Activated CD8-positive, alpha-beta memory T cell treated with anti-CD3 and anti-CD28 coated beads for 1 hour (primary cell): ENCODE data around the gene ZNRF1.
"Not testable (repeated sequence)": the region's sequence is repeated elsewhere in the genome, so short reads cannot be mapped to it uniquely, and the experiment has no call there.

Experiments used
- DNase-seq, 2 donors: peaks; one replicate each; pipeline ENCODE4 v3.0.0-alpha.2; 2020; ENCODE audit warnings: low read depth in 1 of 2; ENCODE audit errors: extremely low read depth in 1 of 2

The ZNRF1 gene

DNA sequence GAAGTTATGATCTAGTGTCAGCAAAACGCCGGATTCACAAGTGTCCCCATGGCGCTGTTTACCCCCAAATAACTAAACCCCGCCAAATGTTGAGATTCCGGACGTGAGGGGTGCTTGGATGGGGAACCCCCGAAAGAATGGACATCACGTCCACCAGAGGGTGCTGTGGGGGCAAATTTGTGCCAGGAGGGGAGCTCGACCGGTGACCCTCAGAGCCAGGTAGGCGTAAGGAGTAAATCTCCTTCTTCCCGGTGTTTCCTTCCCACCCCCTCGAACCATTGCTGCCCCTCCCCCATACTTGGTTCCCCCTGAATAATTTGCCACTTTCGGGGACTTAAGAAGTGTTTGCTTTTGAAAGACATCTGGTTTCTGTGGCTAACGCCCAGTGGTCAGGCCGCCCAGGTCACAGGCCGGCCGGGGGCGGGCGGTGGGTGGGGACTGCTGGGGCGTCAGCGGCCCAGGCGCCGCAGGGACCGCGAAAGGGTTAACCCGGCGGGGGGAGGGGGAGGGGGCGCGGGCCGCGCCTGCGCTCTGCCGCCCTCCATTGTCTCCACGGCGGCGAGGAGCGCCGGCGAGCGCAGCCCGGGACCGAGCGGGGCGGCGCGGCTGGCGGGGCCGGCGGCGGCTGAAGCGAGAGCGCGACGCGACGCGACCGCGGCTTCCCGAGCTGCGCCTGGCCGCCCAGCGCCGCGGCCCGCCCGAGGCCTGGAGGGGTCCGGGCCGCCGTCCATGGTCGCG lies at the start of gene ZNRF1:
Gene ZNRF1 (plus strand): TSS at position 544 of the 738 bp plus-strand sequence. CDS start 648 bp downstream, outside the sequence.
- DNase-seq, result peak; percentile 50 to 71

DNA sequence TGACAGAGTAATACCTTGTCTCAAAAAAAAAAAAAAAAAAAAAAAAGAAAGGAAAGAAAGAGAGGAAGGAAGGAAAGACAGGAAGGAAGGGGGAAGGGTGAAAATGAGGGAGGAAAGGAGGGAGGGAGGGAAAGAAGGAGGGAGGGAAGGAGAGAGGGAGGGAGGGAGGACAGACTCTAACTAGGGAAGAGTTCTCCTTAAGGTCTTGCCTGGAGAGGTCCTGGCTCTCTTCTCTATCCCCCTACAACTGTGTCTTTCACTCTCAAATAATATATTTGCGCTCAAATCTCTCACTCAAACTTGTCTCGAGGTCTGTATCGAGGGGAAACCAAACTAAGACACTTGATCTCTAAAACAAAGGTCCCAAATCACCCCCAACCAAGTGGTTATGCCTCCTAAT lies 49.5 kb upstream of the ZNRF1 start:
- DNase-seq, result no peak

DNA sequence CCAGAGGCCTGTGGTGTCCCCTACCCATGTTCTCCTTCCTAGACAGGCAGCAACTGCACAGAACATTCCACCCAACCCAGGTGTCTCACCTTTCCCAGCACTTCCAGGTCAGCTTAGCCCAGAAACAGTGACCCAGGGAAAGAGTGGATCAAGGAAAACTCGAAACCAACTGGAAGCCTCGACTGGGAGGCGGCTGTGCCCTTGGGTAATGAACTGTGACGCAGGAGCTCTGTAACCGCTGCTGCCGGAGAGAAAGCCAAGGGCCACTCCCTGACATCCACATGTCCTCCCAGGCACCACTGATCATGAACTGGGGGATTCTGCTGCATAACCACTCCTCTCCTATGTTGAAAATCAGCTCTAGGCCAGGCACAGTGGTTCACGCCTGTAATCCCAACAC lies 48.3 kb upstream of the ZNRF1 start:
- DNase-seq, result no peak

DNA sequence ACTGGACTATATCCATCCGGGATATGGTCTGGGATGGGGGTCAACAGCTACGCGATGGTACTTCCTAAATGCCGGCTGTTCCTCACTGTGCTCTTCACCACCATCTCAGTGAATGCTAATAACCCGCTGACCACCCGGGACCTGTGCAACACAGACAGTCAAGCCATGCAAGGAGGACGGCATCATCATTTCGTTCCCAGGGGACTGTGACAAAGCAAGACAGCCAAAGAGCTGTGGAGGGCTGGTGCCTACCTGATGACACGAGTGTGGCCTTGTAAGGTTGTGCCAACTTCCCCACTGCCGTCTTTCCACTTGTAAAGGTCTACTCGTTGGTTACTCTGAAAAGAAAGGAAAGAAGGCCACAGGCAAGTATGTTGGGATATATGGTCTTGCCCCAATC lies 47.6 kb upstream of the ZNRF1 start:
- no peak for DNase-seq

DNA sequence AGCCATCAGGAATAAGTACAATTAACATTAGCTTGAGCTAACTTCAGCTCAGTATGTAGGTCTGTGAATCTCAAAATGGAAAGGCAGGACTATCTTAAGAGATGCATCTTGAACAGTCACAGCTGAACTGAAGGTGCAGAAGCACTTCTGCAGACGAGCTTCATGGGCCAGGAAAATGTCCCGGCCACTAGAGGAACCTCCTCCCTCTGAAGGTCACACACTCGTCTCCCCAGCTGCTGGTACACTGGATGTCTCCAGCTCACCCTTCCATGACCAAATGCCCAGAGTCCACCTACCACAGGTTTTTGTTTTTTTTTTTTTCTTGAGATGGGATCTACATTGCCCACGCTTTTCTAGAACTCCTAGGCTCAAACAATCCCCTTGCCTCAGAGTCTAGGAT lies 47.1 kb upstream of the ZNRF1 start:
- no peak for DNase-seq

DNA sequence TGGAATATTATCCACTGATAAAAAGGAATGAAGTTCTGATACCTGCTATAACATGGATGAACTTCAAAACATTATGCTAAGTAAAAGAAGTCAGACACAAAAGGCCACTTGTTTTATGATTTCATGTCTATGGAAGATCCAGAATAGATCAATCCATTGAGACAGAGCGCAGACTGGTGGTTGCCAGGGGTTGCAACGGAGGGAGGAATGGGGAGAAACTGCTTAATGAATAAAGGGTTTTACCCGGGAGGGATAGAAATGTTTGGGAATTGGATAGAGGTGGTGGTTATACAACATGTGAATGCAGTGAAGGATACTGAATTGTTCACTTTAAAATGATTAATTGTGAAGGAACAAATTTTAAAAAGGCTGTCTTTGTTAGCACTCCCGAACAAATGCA lies 44.1 kb upstream of the ZNRF1 start:
- no peak for DNase-seq

DNA sequence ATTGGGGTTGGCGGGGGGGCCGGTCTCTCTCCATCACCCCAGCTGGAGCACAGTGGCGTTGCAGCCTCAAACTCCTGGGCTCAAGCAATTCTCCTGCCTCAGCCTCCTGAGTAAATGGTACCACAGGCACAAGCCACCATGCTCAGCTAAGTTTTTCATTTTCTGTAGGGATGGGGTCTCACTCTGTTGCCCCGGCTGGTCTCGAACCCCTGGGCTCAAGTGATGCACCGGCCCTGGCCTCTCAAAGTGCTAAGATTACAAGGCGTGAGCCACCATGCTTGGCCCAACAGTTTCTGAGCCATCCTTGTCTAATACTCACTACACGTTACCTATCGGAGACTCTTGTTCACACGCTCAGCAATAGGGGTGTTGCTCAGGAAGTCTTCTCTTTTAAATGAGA lies 25.5 kb upstream of the ZNRF1 start:
- DNase-seq, result no peak

DNA sequence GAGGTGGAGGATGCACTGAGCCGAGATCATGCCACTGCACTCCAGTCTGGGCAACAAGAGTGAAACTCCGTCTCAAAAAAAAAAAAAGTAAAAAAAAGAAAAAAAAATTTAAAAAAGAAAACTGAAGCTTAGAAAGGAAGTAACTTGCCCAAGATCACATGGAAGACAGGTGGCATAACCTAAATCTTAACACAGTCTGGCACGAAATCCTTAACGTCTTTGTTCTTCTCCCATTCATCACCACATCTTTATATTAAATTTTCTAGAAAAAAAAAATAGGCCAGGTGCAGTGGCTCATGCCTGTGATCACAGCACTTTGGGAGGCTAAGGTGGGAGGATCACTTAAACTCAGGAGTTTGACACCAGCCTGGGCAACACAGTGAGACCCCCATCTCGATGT lies 23.2 kb upstream of the ZNRF1 start:
- no peak for DNase-seq

DNA sequence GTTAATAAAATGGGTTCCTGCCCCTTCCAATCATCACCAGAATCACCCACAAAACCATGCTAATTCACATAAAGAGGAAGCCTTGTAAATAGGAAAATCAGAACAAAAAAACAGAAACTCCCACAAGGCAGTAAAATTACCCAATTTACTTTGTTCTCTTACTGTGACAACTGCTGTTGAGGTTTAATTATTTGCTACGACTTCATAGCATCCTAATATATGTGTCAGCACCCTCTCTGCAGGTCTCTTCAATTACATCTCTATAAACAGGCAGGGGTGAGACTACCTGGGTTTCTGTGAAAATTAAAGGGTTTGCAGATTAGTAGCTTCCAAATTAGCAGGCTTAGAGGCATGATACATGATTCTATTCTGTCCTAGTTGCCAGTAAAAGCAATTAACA lies 16.6 kb upstream of the ZNRF1 start:
- DNase-seq, result no peak

DNA sequence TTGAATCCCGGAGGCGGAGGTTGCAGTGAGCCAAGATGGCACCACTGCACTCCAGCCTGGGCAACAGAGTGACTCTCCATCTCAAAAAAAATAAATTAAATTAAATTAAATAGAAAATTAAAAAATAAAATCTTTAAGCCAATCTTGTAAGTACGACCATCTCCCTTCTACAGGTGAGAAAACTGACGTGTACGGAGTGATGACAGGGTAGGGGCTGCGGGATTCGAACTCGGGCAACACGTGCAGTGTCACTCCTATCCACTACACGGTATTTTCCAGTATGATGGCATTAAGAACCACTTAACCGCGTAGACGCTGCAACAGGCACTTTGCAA lies 14.7 kb upstream of the ZNRF1 start:
- DNase-seq, result no peak

DNA sequence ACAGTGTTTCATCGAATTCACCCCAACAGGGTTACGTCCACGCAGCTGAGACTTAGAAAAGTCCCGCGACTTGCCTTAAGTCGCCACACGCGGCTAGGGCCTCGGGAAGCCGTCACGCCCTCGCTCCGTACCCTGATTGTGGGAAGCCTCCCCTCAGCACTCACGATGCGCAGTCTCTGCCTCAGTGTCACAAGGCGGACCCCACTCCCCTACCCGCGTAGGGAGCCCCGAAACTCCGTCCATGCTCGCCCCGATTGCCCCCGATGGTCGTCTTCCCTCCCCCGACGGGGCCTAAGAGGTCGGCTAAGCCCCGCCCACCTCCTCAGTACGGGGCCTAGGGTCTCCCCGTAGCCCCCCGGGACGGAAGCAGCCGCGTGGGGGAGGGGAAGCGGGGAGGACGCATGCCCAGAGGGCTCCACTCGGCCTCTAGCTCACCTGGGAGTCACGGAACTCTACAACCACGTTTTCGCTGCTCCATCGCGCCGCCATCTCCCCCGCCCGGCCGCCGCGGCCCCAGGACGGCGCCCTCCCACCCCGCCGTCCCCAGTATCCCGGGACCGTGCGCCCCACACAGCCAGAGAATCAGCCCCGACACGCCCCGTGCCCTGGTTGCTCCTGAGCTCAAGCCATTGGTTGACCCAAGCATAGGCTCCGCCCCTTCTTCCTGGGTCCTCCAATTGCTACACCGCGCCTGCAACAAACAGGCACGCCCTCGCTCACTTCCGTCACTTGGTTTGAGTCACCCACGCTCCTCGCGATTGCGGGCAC lies 14.1 kb upstream of the ZNRF1 start, which contains the start of gene WDR59:
Gene WDR59 (minus strand): TSS at position 595 of the 768 bp plus-strand sequence. CDS start 106 bp downstream, at position 489.
- peak; percentile 94 to 98 for DNase-seq

DNA sequence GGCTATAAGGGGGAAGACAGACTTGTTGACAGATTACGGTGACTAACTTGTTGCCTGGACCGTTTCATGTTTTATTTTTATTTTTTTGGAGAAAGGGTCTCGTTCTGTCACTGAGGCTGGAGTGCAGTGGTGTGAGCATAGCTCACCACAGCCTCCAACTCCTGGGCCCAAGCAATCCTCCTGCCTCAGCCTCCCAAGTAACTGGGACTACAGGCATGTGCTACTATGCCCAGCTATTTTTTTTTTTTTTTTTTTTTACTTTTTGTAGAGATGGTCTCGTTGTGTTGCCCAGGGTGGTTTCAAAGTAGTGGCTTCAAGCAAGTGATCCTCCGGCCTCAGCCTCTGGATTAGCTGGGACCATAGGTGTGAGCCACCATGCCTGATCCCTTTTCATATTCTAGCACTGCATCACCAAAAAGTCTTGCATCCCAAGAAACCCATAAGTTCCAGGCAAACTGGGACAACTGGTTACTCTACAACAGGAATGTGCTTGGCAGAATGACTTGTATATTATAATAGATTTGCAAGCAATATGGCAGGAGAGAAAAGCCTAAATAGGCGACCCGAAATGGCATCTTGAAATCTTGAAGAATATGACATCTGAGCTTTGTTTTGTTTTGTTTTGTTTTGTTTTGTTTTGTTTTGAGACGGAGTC lies 11.7 kb upstream of the ZNRF1 start:
- DNase-seq, result no peak

DNA sequence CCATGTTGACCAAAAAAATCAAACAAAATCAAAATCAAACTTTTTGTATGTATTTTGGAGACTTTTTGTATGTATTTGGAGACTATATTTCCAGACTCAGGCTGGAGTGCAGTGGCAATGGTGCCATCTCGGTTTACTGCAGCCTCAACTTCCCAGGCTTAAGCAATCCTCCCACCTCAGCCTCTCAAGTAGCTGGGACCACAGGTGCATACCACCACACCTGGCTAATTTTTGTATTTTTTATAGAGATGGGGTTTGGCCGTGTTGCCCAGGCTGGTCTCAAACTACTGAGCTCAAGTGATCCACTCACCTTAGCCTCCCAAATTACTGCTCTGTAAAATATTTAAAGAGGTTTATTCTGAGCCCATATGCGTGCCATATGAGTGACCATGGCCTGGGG lies 9.0 kb upstream of the ZNRF1 start:
- DNase-seq, result not testable (repeated sequence)

DNA sequence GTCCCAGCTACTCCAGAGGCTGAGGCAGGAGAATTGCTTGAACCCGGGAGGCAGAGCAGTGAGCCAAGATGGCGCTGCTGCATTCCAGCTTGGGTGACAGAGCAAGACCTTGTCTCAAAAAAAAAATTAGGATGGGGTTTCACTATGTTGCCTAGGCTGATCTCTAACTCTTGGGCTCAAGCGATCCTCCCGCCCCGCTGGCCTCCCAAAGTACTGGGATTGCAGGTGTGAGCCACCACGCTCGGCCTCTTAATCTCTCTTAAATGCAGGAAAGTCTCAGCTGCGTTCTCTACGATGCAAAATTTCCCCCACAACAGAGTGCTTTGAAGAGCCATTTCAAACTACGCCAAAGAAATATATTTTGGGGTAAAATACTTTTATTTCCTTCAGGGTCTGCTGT lies 8.0 kb upstream of the ZNRF1 start:
- DNase-seq, result no peak

DNA sequence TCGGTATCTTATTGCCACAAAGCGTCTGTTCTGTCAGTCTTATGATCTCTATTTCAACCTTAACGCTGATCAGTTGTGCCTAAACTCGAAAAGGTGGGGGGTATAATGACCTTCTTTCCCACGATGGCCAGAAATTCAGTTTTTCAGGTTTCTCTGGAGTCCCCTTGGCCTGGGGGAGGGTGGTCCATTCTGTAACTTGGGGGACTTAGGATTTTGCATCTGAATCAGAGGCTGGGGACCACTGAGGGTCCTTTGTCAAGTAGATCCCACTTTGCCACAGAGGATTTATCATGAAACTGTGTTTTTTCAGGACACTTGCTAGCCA lies 7.6 kb upstream of the ZNRF1 start:
- no peak for DNase-seq

DNA sequence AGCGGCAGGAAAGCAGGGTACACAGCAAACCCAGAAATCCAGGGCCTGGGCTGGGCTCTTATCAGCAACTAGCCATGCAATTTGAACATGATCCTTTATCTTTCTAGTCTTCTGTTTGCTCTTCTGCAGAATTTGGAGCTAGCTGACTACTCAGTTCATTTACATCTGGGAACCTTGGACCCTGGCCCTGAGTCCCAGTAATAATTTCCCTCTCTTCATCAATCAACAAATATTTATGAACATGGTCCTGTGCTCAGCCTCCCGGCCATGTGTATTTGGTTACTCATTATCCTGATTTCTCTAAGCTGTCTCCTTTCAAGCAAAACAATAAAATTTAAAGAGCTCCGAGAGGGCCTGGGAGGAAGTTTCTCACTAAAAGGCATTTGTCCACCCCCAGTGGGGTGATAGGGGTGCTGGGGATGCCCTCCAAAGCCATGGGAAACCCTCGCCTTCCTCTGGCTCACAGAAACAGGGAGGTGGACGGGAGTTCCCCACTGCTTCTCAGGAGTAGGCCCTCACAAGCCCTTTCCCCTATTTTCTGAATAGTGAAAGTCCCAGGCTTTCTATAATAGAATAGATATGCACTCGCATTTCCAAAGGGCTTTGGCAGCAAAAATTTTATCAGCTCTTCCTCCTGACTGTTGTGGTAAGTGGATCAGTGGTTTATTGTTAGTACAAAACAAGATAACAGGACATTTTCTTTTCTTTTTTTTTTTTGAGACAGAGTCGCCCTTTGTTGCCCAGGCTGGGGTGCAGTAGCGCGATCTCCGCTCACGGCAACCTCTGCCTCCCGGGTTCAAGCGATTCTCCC lies 7.0 kb upstream of the ZNRF1 start:
- DNase-seq, result no peak

DNA sequence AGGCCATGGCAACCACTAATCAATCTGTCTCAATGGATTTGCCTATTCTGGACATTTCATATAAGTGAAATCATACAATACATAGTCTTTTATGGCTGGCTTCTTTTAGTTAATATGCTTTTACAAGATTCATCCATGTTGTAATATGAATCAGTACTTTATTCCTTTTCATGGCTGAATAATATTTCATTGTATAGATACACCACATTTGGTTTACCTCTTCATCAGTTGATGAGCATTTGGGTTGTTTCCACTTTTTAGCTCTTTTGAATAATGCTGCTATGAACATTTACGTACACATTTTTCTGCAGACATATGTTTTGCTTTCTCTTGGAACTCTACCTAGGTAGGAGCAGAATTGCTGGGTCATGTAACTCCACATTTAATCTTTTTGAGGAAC lies 2.8 kb upstream of the ZNRF1 start:
- DNase-seq, result no peak

DNA sequence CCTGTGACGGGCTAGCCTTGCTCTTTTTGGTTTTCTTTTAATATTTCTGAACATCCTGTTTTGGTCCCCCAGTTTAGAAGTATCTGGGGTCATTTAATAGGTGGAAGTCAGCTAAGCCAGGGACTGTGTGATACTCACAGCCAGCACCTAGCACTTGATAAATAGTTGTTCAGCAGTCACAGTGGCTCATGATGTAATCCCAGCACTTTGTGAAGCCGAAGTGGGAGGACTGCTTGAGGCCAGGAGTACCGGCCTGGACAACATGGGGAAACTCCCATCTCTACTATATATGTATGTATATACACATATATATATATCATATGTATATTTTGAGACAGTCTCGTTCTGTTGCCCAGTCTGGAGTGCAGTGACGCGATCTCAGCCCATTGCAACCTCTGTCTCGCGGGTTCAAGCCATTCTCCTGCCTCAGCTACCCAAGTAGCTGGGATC lies 1.8 kb upstream of the ZNRF1 start:
- DNase-seq, result no peak

DNA sequence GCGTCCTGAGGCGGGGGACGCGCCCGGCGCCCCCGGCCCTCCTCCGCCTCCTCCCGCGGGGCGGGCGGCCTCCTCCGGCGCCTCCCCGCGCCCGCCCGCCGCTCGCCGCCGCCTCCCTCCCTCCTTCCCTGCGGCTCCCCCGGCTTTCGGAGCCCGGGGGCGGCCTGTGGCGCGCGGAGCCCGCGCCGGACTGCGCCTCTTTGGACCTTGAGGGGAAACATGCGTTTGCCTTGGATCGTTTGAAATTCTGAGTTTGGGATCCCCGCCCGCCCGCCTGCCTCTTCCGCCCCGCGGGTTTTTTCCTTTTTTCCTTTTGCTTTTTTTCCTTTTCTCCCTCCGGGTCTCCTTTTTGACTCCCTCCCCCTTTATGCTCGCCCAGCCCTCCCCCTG lies 390 bp downstream of the ZNRF1 start:
- peak in 1 of 2 donors; percentile 12 for DNase-seq

DNA sequence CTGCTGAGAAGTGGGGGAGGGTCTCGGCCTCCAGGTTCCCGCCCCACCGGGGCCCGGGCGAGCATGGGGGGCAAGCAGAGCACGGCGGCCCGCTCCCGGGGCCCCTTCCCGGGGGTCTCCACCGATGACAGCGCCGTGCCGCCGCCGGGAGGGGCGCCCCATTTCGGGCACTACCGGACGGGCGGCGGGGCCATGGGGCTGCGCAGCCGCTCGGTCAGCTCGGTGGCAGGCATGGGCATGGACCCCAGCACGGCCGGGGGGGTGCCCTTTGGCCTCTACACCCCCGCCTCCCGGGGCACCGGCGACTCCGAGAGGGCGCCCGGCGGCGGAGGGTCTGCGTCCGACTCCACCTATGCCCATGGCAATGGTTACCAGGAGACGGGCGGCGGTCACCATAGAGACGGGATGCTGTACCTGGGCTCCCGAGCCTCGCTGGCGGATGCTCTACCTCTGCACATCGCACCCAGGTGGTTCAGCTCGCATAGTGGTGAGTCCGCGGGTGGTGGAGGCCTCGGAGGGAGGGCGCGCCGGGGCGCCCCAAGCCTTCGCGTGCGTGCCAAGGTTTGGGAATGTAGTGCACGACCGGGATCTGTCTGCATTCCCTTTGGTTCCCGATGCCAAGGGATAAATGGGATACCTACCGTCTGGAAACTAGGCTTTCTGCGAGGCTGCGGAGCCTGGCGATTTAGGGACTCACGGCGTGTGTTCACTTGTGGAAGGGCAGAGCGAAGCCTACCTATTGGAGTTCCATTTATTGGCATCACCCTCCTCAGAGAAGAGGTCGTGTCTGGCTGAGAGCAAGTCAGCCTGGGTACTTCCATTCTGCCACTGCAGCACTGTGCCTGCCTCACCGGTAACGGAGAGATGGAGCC lies 1.0 kb downstream of the ZNRF1 start:
- peak; percentile 21 to 38 for DNase-seq
